Keratinocyte (primary cell): ENCODE results near the gene UBE2E1. TPM values are rescaled to one million over a fixed set of nuclear protein-coding genes. Genes with fewer than 3 reads are reported as not detected.

Experiments used
- DNase-seq: peaks from one replicate; pipeline ENCODE4 v3.0.0-alpha.2; 2011; ENCODE audit warnings: low read depth, missing footprints, low spot score
- FAIRE-seq: peaks from 2 replicates; lab custom pipeline; 2011; peaks lifted over from hg19 to GRCh38; lab: Jason Lieb, UNC
- H2AFZ ChIP-seq: 2 replicates; pipeline ENCODE4 v1.6.0; 2012; ENCODE audit warnings: low read length, control low read depth, inconsistent platforms; ENCODE audit not compliant: control insufficient read depth
- H3K27ac ChIP-seq: 2 replicates; pipeline ENCODE4 v1.5.1; 2011; ENCODE audit warnings: low read length; ENCODE audit not compliant: control insufficient read depth, insufficient read depth
- H3K27me3 ChIP-seq: 3 replicates; pipeline ENCODE4 v1.6.0; 2011; ENCODE audit warnings: low read length; ENCODE audit not compliant: control insufficient read depth, insufficient read depth; ENCODE audit errors: extremely low read depth
- H3K36me3 ChIP-seq, 2 experiments: 2 replicates in 1 of 2; 3 replicates in 1 of 2; pipeline ENCODE4 v1.5.1; 2011; ENCODE audit warnings: low read length in 2 of 2, mild to moderate bottlenecking in 1 of 2; ENCODE audit not compliant: control insufficient read depth in 2 of 2, insufficient read depth in 2 of 2; ENCODE audit errors: extremely low read depth in 1 of 2
- H3K4me1 ChIP-seq: 3 replicates; pipeline ENCODE4 v1.5.1; 2011; ENCODE audit warnings: low read length; ENCODE audit not compliant: control insufficient read depth, insufficient read depth; ENCODE audit errors: extremely low read depth
- H3K4me2 ChIP-seq: 3 replicates; pipeline ENCODE4 v1.6.0; 2011; ENCODE audit warnings: low read depth, low read length; ENCODE audit not compliant: control insufficient read depth, insufficient read depth; ENCODE audit errors: extremely low read depth
- H3K4me3 ChIP-seq, 3 experiments: fragments of 200-600 bp in 1 of 3; sonication (generic) in 1 of 3; 2 replicates in 2 of 3; 3 replicates in 1 of 3; pipeline ENCODE4 v1.5.1; 2011 to 2016; ENCODE audit warnings: low read length in 3 of 3, mild to moderate bottlenecking in 3 of 3, control low read depth in 2 of 3, inconsistent platforms in 1 of 3, low read depth in 1 of 3, mixed read lengths in 1 of 3, mixed run types in 1 of 3, moderate library complexity in 1 of 3; ENCODE audit not compliant: control insufficient read depth in 2 of 3, insufficient read depth in 2 of 3; ENCODE audit errors: extremely low read depth in 1 of 3
- H3K79me2 ChIP-seq: 2 replicates; pipeline ENCODE4 v1.6.0; 2012; ENCODE audit warnings: low read length; ENCODE audit not compliant: control insufficient read depth, insufficient read depth
- H3K9ac ChIP-seq: 3 replicates; pipeline ENCODE4 v1.6.0; 2011; ENCODE audit warnings: low read length; ENCODE audit not compliant: control insufficient read depth, insufficient read depth; ENCODE audit errors: extremely low read depth
- H3K9me1 ChIP-seq: 3 replicates; pipeline ENCODE4 v1.6.0; 2011; ENCODE audit warnings: low read length; ENCODE audit not compliant: control insufficient read depth, insufficient read depth; ENCODE audit errors: extremely low read depth
- H3K9me3 ChIP-seq: 2 replicates; pipeline ENCODE4 v1.5.1; 2012; ENCODE audit warnings: low read depth, low read length; ENCODE audit not compliant: control insufficient read depth
- H4K20me1 ChIP-seq: 3 replicates; pipeline ENCODE4 v1.6.0; 2011; ENCODE audit warnings: low read length; ENCODE audit not compliant: control insufficient read depth, insufficient read depth; ENCODE audit errors: extremely low read depth
- EZH2 ChIP-seq: IDR thresholded peaks from one replicate; pipeline ENCODE4 v1.6.1; 2012; ENCODE audit warnings: inconsistent platforms, mild to moderate bottlenecking, low read length, moderate library complexity
- dilution Hi-C: fragments of 300-500 bp; cut with MboI; formaldehyde crosslinking; loops from one replicate; pipeline ENCODE4 v1.7.0; 2020; ENCODE audit warnings: low sequenced_read_pairs; ENCODE audit not compliant: extremely low pct_ligation_motif_present
- polyA plus RNA-seq, 5 experiments: library from polyadenylated mRNA; depleted of rRNA in 3 of 5; stranded (reverse) in 3 of 5; stranded (forward) in 1 of 5; unstranded in 1 of 5; fragments of >200 nt; gene quantifications; 1 replicate in 1 of 5; 2 replicates in 3 of 5; 3 replicates in 1 of 5; pipeline versions ENCODE4 v1.2.1 to v1.2.3, GENCODE V29; 2011 to 2012; ENCODE audit warnings: missing spikeins in 2 of 5, low read depth in 1 of 5, low replicate concordance in 1 of 5
- TF ChIP-seq, protein P1 (sequence below), 3 experiments: IDR thresholded peaks in 1 of 3; conservative IDR thresholded peaks in 1 of 3; optimal IDR thresholded peaks in 1 of 3; 2 replicates in 2 of 3; 3 replicates in 1 of 3; pipeline versions ENCODE3 to v1.5.1; 2011; ENCODE audit warnings: low read length in 3 of 3, mild to moderate bottlenecking in 3 of 3, moderate library complexity in 2 of 3, control low read depth in 1 of 3, inconsistent platforms in 1 of 3; ENCODE audit not compliant: insufficient read depth in 2 of 3; ENCODE audit errors: extremely low read depth in 1 of 3

The UBE2E1 gene
- polyA plus RNA-seq, 1 donor (not counting 4 experiments of a cell fraction or from before 2014, with no cell fraction given): 205 TPM

DNA sequence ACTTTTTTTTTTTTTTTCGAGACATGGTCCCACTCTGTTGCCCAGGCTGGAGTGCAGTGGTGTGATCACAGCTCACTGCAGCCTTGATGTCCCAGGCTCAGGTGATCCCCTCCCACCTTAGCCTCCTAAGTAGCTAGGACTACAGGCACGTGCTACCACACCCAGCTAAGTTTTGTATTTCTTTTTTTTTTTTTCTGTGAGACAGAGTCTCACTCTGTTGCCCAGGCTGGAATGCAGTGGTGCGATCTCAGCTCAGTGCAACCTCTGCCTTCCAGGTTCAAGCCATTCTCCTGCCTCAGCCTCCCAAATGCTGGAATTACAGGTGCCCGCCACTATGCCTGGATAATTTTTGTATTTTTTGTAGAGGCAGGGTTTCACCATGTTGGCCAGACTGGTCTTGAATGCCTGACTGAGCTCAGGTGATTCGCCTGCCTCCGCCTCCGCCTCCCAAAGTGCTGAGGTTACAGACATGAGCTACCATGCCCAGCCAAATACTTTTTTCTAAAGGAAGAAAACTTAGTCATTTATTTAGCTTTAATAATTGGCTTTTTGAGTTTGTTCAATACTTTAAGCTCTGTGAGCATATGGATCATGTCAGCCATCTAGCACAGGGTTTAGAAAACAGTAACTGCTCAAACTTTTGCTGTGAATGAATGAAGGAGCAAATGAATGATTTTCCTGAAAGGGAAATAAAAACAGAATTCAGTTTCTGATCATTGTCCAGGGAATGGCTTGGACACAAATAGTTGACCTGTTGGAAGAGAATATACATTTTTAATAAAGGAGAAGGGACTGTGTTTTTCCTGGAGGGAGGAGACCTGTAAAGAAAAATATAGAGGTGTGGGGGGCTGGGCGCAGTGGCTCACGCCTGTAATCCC is 26.0 kb downstream of the UBE2E1 start:
- Histone ChIP-seq H3K9ac (peak overlapping the region; percentile 30), H2AFZ (no peak overlapping the region), H3K27me3 (no peaks in the 10 kb centered on the region), H3K4me3 (no peak overlapping the region), H3K27ac (peak overlapping the region; percentile 80), H4K20me1 (peaks cover 2% of the 10 kb centered on the region), H3K79me2 (peaks cover 60% of the 10 kb centered on the region), H3K4me1 (peaks cover 15% of the 10 kb centered on the region), H3K9me3 (no peaks in the 10 kb centered on the region), H3K4me2 (no peak overlapping the region), H3K36me3 (peaks cover 0 to 4% of the 10 kb centered on the region in 2 experiments), H3K9me1 (no peaks in the 10 kb centered on the region)
- no peak for FAIRE-seq
- dilution Hi-C loops: no loop called here
- DNase-seq: no peak
- no peak for TF ChIP-seq EZH2
- TF ChIP-seq, protein P1, sequence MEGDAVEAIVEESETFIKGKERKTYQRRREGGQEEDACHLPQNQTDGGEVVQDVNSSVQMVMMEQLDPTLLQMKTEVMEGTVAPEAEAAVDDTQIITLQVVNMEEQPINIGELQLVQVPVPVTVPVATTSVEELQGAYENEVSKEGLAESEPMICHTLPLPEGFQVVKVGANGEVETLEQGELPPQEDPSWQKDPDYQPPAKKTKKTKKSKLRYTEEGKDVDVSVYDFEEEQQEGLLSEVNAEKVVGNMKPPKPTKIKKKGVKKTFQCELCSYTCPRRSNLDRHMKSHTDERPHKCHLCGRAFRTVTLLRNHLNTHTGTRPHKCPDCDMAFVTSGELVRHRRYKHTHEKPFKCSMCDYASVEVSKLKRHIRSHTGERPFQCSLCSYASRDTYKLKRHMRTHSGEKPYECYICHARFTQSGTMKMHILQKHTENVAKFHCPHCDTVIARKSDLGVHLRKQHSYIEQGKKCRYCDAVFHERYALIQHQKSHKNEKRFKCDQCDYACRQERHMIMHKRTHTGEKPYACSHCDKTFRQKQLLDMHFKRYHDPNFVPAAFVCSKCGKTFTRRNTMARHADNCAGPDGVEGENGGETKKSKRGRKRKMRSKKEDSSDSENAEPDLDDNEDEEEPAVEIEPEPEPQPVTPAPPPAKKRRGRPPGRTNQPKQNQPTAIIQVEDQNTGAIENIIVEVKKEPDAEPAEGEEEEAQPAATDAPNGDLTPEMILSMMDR (optimal IDR thresholded peaks at IDR 0.05 in 1 of 3, IDR thresholded peaks at IDR 0.05 in 1 of 3, conservative IDR thresholded peaks at IDR 0.05 in 1 of 3; ENCODE audit: extremely low read depth in 1 of 3, insufficient read depth in 2 of 3, low read length in 3 of 3): no peak

- Histone ChIP-seq H3K79me2 (peaks cover 59% of the 10 kb centered on the region), H3K4me2 (no peak overlapping the region), H3K9me3 (no peaks in the 10 kb centered on the region), H3K36me3 (peaks cover 0 to 4% of the 10 kb centered on the region in 2 experiments), H3K27me3 (no peaks in the 10 kb centered on the region), H3K9me1 (no peaks in the 10 kb centered on the region), H4K20me1 (peaks cover 2% of the 10 kb centered on the region), H3K9ac (no peak overlapping the region), H3K4me3 (no peak overlapping the region), H2AFZ (no peak overlapping the region), H3K4me1 (peaks cover 15% of the 10 kb centered on the region), H3K27ac (no peak overlapping the region)
- TF ChIP-seq EZH2: no peak
- TF ChIP-seq, protein P1 (optimal IDR thresholded peaks at IDR 0.05 in 1 of 3, IDR thresholded peaks at IDR 0.05 in 1 of 3, conservative IDR thresholded peaks at IDR 0.05 in 1 of 3; ENCODE audit: extremely low read depth in 1 of 3, insufficient read depth in 2 of 3, low read length in 3 of 3): no peak
- FAIRE-seq (no peak), DNase-seq (no peak)
- dilution Hi-C loops: no loop called here
Measured at GRCh38 chr3:23832523-23832922, 26.8 kb downstream of the UBE2E1 start.
